Uterus (tissue), 2 donors: Measurements from ENCODE around the gene DAG1.
A peak's percentile ranks its signal among the peaks of the same experiment; 100 is the strongest.

Experiments
- CTCF ChIP-seq, 4 experiments: fragments of 200-600 bp in 2 of 4; fragments of 450-650 bp in 2 of 4; sonication (generic) in 2 of 4; IDR thresholded peaks; one replicate each; pipeline ENCODE4 v1.5.1; 2016 to 2019; ENCODE audit warnings: antibody characterized with exemption in 4 of 4, mild to moderate bottlenecking in 2 of 4, moderate library complexity in 1 of 4
- POLR2A ChIP-seq, 2 donors: fragments of 450-650 bp; IDR thresholded peaks; one replicate each; pipeline ENCODE4 v1.6.1; 2016; ENCODE audit warnings: antibody characterized with exemption in 2 of 2, mild to moderate bottlenecking in 1 of 2, moderate library complexity in 1 of 2

- TF ChIP-seq CTCF (IDR thresholded peaks at IDR 0.05) = peak in 1 of 4 experiments; percentile 11
- TF ChIP-seq POLR2A (IDR thresholded peaks at IDR 0.05) = no peak
These were observed 15.6 kb upstream of the DAG1 start for GRCh38 chr3:49454458-49454857.
